B cell (primary cell): ENCODE measurements around the gene MROH7. TPM values are rescaled to one million over a fixed set of nuclear protein-coding genes. Genes with fewer than 3 reads are reported as not detected.

ENCODE experiments used
- ATAC-seq: fragments of 200-7000 bp; cut with Tn5 transposase; one replicate; pipeline ENCODE4 v1.10.0; 2021; ENCODE audit warnings: low read depth, mild to moderate bottlenecking, moderate number of reproducible peaks, moderate library complexity
- CTCF ChIA-PET: fragments of 350-600 bp; sonication (Branson Sonifier 250); formaldehyde crosslinking; loops from one replicate; lab custom pipeline; 2021; ENCODE audit warnings: antibody characterized with exemption, inconsistent platforms; lab: Charles Lee
- POLR2A ChIA-PET: fragments of 350-600 bp; sonication (Branson Sonifier 250); formaldehyde crosslinking; loops from one replicate; lab custom pipeline; 2021; ENCODE audit warnings: antibody characterized with exemption; lab: Charles Lee
- DNase-seq: peaks from one replicate; pipeline ENCODE4 v3.0.0; 2013
- H2AFZ ChIP-seq: 2 replicates; pipeline ENCODE4 v1.6.1; 2012; ENCODE audit warnings: mild to moderate bottlenecking, low read depth, low read length; ENCODE audit not compliant: insufficient read depth, poor library complexity, severe bottlenecking
- H3K27ac ChIP-seq, 2 donors: 1 replicate in 1 of 2; 2 replicates in 1 of 2; pipeline ENCODE4 v1.5.1; 2012 to 2013; ENCODE audit warnings: low read length in 2 of 2, mild to moderate bottlenecking in 2 of 2, moderate library complexity in 1 of 2
- H3K27me3 ChIP-seq, 4 experiments: fragments of 200-600 bp in 1 of 4; sonication (generic) in 1 of 4; replicated peaks in 1 of 4; 1 replicate in 2 of 4; 2 replicates in 2 of 4; pipeline versions ENCODE4 v1.6.1 to v1.7.0; 2013 to 2016; ENCODE audit warnings: low read length in 3 of 4, mild to moderate bottlenecking in 2 of 4, mixed read lengths in 1 of 4, moderate library complexity in 1 of 4; ENCODE audit not compliant: insufficient read depth in 4 of 4, control insufficient read depth in 3 of 4; ENCODE audit errors: control extremely low read depth in 1 of 4
- H3K36me3 ChIP-seq, 2 experiments: replicated peaks in 1 of 2; 1 replicate in 1 of 2; 2 replicates in 1 of 2; pipeline versions ENCODE4 v1.6.1 to v1.7.1; 2013; ENCODE audit warnings: low read length in 1 of 2; ENCODE audit not compliant: insufficient read depth in 2 of 2, control insufficient read depth in 1 of 2; ENCODE audit errors: control extremely low read depth in 1 of 2, extremely low read depth in 1 of 2
- H3K4me1 ChIP-seq, 2 donors: fragments of 200-600 bp in 1 of 2; sonication (generic) in 1 of 2; 1 replicate in 1 of 2; 2 replicates in 1 of 2; pipeline versions ENCODE4 v1.5.1 to v1.6.1; 2013 to 2017; ENCODE audit warnings: low read length in 2 of 2; ENCODE audit not compliant: control insufficient read depth in 2 of 2, insufficient read depth in 2 of 2
- H3K4me2 ChIP-seq: replicated peaks from 2 replicates; pipeline ENCODE3; 2012; ENCODE audit warnings: mild to moderate bottlenecking, low read depth, low read length; ENCODE audit not compliant: poor library complexity, severe bottlenecking
- H3K4me3 ChIP-seq, 5 experiments: fragments of 200-600 bp in 1 of 5; sonication (generic) in 1 of 5; 1 replicate in 3 of 5; 2 replicates in 2 of 5; pipeline versions ENCODE4 v1.5.1 to v1.7.0; 2011 to 2016; ENCODE audit warnings: low read length in 4 of 5, mild to moderate bottlenecking in 4 of 5, low read depth in 2 of 5, control low read depth in 1 of 5, moderate library complexity in 1 of 5; ENCODE audit not compliant: insufficient read depth in 1 of 5; ENCODE audit errors: control extremely low read depth in 1 of 5, extremely low read depth in 1 of 5
- H3K79me2 ChIP-seq: fragments of 200-600 bp; sonication (generic); one replicate; pipeline ENCODE4 v1.6.0; 2016; ENCODE audit warnings: low read length; ENCODE audit not compliant: control insufficient read depth, insufficient read depth
- H3K9ac ChIP-seq: fragments of 200-600 bp; sonication (generic); 2 replicates; pipeline ENCODE4 v1.6.1; 2017; ENCODE audit warnings: mild to moderate bottlenecking, low read length, moderate library complexity
- H3K9me3 ChIP-seq, 3 donors: one replicate each; pipeline versions ENCODE4 v1.6.1 to v1.7.1; 2013; ENCODE audit warnings: low read length in 2 of 3; ENCODE audit not compliant: control insufficient read depth in 2 of 3, insufficient read depth in 1 of 3; ENCODE audit errors: control extremely low read depth in 1 of 3
- H4K20me1 ChIP-seq: 2 replicates; pipeline ENCODE4 v1.6.0; 2012; ENCODE audit warnings: mild to moderate bottlenecking, low read length; ENCODE audit not compliant: insufficient read depth, control insufficient read depth, poor library complexity, severe bottlenecking
- H3K27ac Mint-ChIP-seq: one replicate; pipeline ENCODE4 v1.8.0; 2021; ENCODE audit warnings: mixed read lengths
- H3K27me3 Mint-ChIP-seq: one replicate; pipeline ENCODE4 v1.8.0; 2021; ENCODE audit warnings: mixed read lengths
- H3K4me1 Mint-ChIP-seq: one replicate; pipeline ENCODE4 v1.8.0; 2021; ENCODE audit warnings: mixed read lengths
- H3K4me3 Mint-ChIP-seq: one replicate; pipeline ENCODE4 v1.8.0; 2021; ENCODE audit warnings: mixed read lengths
- H3K9me3 Mint-ChIP-seq: one replicate; pipeline ENCODE4 v1.8.0; 2022; ENCODE audit warnings: mixed read lengths; ENCODE audit not compliant: insufficient read depth
- EZH2 ChIP-seq: IDR thresholded peaks from 2 replicates; pipeline ENCODE4 v1.6.1; 2012; ENCODE audit warnings: borderline replicate concordance, low read depth, mild to moderate bottlenecking, moderate library complexity, low read length; ENCODE audit not compliant: insufficient read depth, poor library complexity, severe bottlenecking
- WGBS: methylation state at CpG from one replicate; pipeline ENCODE4 v1.1.5; 2013; ENCODE audit warnings: missing lambda C conversion rate; ENCODE audit not compliant: insufficient coverage; 5-methylcytosine and 5-hydroxymethylcytosine counted together
- intact Hi-C: fragments of 100-400 bp; cut with micrococcal nuclease; formaldehyde crosslinking; loops from one replicate; pipeline ENCODE4 v1.10.0; 2022
- polyA plus RNA-seq: library from polyadenylated mRNA; depleted of rRNA; stranded (reverse); fragments of >200 nt; gene quantifications from 2 replicates; pipeline ENCODE4 v1.2.3, GENCODE V29; 2012
- total RNA-seq, 2 donors: library from RNA; stranded (reverse); fragments of 120-200 nt in 1 of 2; gene quantifications; 1 replicate in 1 of 2; 2 replicates in 1 of 2; pipeline versions ENCODE4 v1.2.3 to v1.2.4, GENCODE V29; 2013 to 2022
- TF ChIP-seq, protein P1 (sequence below): fragments of 200-600 bp; IDR thresholded peaks from one replicate; pipeline ENCODE4 v1.8.0; 2022; ENCODE audit warnings: antibody characterized with exemption, mild to moderate bottlenecking

The MROH7 gene
- total and polyA plus RNA-seq, 2 donors (not counting 1 experiment from before 2014, with no cell fraction given), result not detected

DNA sequence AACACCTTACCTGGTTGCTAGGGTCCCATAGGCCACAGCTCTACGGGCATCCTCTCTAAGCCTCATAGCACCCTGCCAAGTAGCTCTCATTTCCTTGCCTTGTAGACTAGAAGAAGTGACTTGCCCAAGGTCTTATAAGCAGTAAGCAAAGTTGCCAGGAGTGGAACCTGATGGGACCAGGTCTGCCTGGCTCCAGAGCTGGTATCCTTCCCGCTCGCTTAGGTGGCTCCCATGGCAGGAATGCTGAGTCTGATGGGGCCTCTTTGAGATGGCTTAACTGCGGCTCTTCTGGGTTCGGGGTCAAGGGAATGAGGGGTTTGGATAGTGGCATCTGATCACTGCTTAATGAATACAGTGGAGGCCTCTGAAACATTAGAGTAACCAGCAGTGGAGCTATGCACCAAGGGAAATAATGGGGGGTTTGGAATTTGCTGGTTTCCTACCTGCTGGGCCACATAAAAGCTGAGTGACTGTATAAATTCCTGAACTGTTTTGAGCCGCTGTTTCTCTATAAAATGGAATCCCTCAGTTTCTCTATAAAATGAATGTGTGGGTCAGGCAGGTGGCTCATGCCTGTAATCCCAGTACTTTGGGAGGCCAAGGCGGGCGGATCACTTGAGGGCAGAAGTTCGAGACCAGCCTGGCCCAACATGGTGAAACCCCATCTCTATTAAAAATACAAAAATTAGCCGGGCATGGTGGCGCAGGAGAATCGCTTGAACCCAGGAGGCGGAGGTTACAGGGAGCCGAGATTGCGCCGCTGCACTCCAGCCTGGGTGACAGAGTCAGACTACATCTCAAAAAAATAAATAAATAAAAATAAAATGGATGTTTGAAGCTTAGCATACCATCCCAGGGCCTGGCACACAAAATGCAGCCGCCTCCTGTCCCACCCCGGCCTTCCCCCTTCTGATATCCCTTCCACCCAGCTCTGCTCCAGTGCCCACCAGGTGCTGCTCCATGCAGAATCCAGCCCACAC is 30.7 kb upstream of the MROH7 start:
- Mint-ChIP-seq H3K27ac (no peak overlapping the region), H3K27me3 (no peaks in the 10 kb centered on the region), H3K4me3 (no peak overlapping the region), H3K4me1 (no peaks in the 10 kb centered on the region), H3K9me3 (no peaks in the 10 kb centered on the region)
- H3K4me2 ChIP-seq, result no peak overlapping the region
- intact Hi-C loops, result no loop called here
- no peak for DNase-seq
- no peaks in the 10 kb centered on the region for H3K79me2 ChIP-seq
- TF ChIP-seq, protein P1, sequence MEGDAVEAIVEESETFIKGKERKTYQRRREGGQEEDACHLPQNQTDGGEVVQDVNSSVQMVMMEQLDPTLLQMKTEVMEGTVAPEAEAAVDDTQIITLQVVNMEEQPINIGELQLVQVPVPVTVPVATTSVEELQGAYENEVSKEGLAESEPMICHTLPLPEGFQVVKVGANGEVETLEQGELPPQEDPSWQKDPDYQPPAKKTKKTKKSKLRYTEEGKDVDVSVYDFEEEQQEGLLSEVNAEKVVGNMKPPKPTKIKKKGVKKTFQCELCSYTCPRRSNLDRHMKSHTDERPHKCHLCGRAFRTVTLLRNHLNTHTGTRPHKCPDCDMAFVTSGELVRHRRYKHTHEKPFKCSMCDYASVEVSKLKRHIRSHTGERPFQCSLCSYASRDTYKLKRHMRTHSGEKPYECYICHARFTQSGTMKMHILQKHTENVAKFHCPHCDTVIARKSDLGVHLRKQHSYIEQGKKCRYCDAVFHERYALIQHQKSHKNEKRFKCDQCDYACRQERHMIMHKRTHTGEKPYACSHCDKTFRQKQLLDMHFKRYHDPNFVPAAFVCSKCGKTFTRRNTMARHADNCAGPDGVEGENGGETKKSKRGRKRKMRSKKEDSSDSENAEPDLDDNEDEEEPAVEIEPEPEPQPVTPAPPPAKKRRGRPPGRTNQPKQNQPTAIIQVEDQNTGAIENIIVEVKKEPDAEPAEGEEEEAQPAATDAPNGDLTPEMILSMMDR, result no peak
- TF ChIP-seq EZH2, result no peak
- H3K27ac ChIP-seq, result no peak overlapping the region
- H3K4me1 ChIP-seq, result no peaks in the 10 kb centered on the region
- no peak overlapping the region for H3K9ac ChIP-seq
- ATAC-seq, result no peak
- POLR2A ChIA-PET, result no interaction called here
- no peaks in the 10 kb centered on the region for H3K27me3 ChIP-seq
- CTCF ChIA-PET, result no interaction called here
- no peaks in the 10 kb centered on the region for H3K36me3 ChIP-seq
- no peak overlapping the region for H3K4me3 ChIP-seq
- H3K9me3 ChIP-seq, result no peaks in the 10 kb centered on the region
- no peak overlapping the region for H2AFZ ChIP-seq
- no peaks in the 10 kb centered on the region for H4K20me1 ChIP-seq
- 94% methylated on average over 9 of the region's 18 CpGs for WGBS

DNA sequence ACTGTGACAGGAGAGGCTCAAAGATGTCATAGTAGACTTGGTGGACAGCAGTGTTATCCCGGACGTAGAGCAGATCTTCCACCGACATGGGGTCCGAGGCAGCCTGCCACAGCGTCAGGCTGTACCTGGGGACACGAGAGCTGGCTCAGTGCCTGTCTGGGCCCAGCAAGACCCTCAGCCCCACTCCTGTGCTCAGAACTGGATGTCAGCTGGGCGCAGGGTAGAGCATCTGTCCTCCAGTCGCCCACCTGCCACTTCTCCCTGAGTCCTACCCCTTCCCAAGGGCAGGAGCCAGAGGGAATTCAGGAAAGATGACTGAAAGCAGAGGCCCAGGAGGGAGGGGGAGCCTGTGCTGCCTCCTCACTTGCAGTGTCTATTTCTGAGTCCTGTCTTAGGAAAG is 30.0 kb upstream of the MROH7 start:
- Histone ChIP-seq H3K9me3 (no peaks in the 10 kb centered on the region), H3K36me3 (no peaks in the 10 kb centered on the region), H2AFZ (no peak overlapping the region), H4K20me1 (no peaks in the 10 kb centered on the region), H3K9ac (no peak overlapping the region), H3K27me3 (no peaks in the 10 kb centered on the region), H3K27ac (no peak overlapping the region), H3K4me3 (no peak overlapping the region), H3K4me1 (no peaks in the 10 kb centered on the region), H3K4me2 (no peak overlapping the region), H3K79me2 (no peaks in the 10 kb centered on the region)
- WGBS, result 96% methylated on average over 7 of the region's 8 CpGs
- Mint-ChIP-seq H3K9me3 (no peaks in the 10 kb centered on the region), H3K4me3 (no peak overlapping the region), H3K27me3 (no peaks in the 10 kb centered on the region), H3K27ac (no peak overlapping the region), H3K4me1 (no peaks in the 10 kb centered on the region)
- TF ChIP-seq EZH2, result no peak
- TF ChIP-seq, protein P1, result no peak
- ChIA-PET CTCF (no interaction called here), POLR2A (no interaction called here)
- no peak for ATAC-seq
- no peak for DNase-seq
- intact Hi-C loops, result no loop called here
